NCI-H1694 (cell line): ENCODE data around the gene PLEKHA4.
"Not testable (repeated sequence)": the region's sequence is repeated elsewhere in the genome, so short reads cannot be mapped to it uniquely, and the experiment has no call there.

Experiments used
- DNase-seq: peaks from one replicate; lab custom pipeline; 2025; lab: John Stamatoyannopoulos, UW

Gene PLEKHA4

GRCh38 chr19:48868114-48868886 lies at the start of gene PLEKHA4:
TSS of gene PLEKHA4 (minus strand) at chr19:48868617. CDS start at chr19:48867620, 997 bp downstream.
- DNase-seq: no peak

- no peak for DNase-seq
These were observed 49.7 kb upstream of the PLEKHA4 start for GRCh38 chr19:48918071-48918470.

- DNase-seq: no peak
These were observed 47.3 kb upstream of the PLEKHA4 start for GRCh38 chr19:48915757-48916156.

GRCh38 chr19:48914181-48914580 lies 45.8 kb upstream of the PLEKHA4 start:
- DNase-seq: no peak

- DNase-seq: no peak
These were observed 44.9 kb upstream of the PLEKHA4 start for GRCh38 chr19:48913114-48913889.

GRCh38 chr19:48910803-48911202 lies 42.4 kb upstream of the PLEKHA4 start:
- no peak for DNase-seq

GRCh38 chr19:48909424-48910077 lies 41.1 kb upstream of the PLEKHA4 start:
- DNase-seq: not testable (repeated sequence)

GRCh38 chr19:48907671-48908070 lies 39.3 kb upstream of the PLEKHA4 start:
- no peak for DNase-seq

- DNase-seq: no peak
These were observed 37.9 kb upstream of the PLEKHA4 start for GRCh38 chr19:48906324-48906723.

GRCh38 chr19:48905664-48906063 lies 37.2 kb upstream of the PLEKHA4 start:
- DNase-seq: no peak

- DNase-seq: not testable (repeated sequence)
These were observed 35.4 kb upstream of the PLEKHA4 start for GRCh38 chr19:48903788-48904187.

- not testable (repeated sequence) for DNase-seq
These were observed 33.9 kb upstream of the PLEKHA4 start for GRCh38 chr19:48902291-48902690.

- DNase-seq: no peak
These were observed 32.3 kb upstream of the PLEKHA4 start for GRCh38 chr19:48900477-48901406.

- DNase-seq: peak; percentile 98
These were observed 31.5 kb upstream of the PLEKHA4 start, which contains the start of gene NUCB1 for GRCh38 chr19:48899781-48900476. TSS of gene NUCB1 (plus strand) at chr19:48900312. CDS start at chr19:48900797, 485 bp downstream.

- DNase-seq: not testable (repeated sequence)
These were observed 31.0 kb upstream of the PLEKHA4 start for GRCh38 chr19:48899386-48899749.

- DNase-seq: no peak
These were observed 28.8 kb upstream of the PLEKHA4 start for GRCh38 chr19:48897181-48897580.

- DNase-seq: no peak
These were observed 27.8 kb upstream of the PLEKHA4 start for GRCh38 chr19:48896191-48896720.

GRCh38 chr19:48895226-48895625 lies 26.8 kb upstream of the PLEKHA4 start:
- no peak for DNase-seq

- no peak for DNase-seq
These were observed 22.1 kb upstream of the PLEKHA4 start for GRCh38 chr19:48890551-48890950.

GRCh38 chr19:48889496-48889895 lies 21.1 kb upstream of the PLEKHA4 start:
- not testable (repeated sequence) for DNase-seq
